PFSK-1 (cell line): ENCODE results near the gene ZNF709.

ENCODE experiments used
- FOXP2 ChIP-seq: optimal IDR thresholded peaks from 2 replicates; pipeline ENCODE3; 2011; ENCODE audit warnings: borderline replicate concordance, control low read depth, inconsistent platforms; ENCODE audit not compliant: insufficient read depth; ENCODE audit errors: extremely low read length, extremely low read depth
- POLR2AphosphoS5 ChIP-seq: IDR thresholded peaks from 2 replicates; pipeline ENCODE4 v1.6.1; 2012; ENCODE audit warnings: low read depth, mild to moderate bottlenecking, control low read depth, low read length, moderate library complexity
- SIN3A ChIP-seq: IDR thresholded peaks from 2 replicates; pipeline ENCODE4 v1.6.1; 2012; ENCODE audit warnings: mild to moderate bottlenecking, low read length, moderate library complexity, borderline replicate concordance; ENCODE audit not compliant: insufficient read depth
- TAF1 ChIP-seq: IDR thresholded peaks from 2 replicates; pipeline ENCODE4 v1.6.1; 2012; ENCODE audit warnings: low read length, control low read depth, borderline replicate concordance; ENCODE audit not compliant: insufficient read depth
- TF ChIP-seq, protein P1 (sequence below), 2 experiments: IDR thresholded peaks; 2 replicates each; pipeline versions ENCODE4 v1.6.1 to v1.8.0; 2011 to 2012; ENCODE audit warnings: low read depth in 2 of 2, low read length in 2 of 2, control low read depth in 1 of 2, inconsistent platforms in 1 of 2, mild to moderate bottlenecking in 1 of 2, moderate library complexity in 1 of 2; ENCODE audit not compliant: insufficient read depth in 1 of 2

ZNF709 gene

DNA sequence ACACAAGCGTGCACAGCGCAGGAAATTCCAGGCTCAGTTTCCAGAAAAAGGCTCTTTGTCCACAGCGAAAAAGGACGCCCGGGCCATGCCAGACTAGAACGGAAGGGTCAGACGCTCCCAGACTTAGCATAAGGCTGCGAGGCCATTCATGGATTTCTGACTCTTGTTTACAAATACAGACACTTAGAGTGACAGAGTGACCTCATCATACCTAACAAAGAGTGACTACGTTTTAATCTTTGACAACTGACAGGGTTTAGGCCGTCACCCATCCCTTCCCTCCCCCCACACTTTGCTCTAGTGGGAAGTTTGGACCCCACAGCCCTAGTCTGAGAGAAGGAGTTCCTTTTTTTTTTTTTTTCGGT, 418 bp upstream of the ZNF709 start:
- no peak for TF ChIP-seq POLR2AphosphoS5
- TF ChIP-seq FOXP2: no peak
- TF ChIP-seq, protein P1, sequence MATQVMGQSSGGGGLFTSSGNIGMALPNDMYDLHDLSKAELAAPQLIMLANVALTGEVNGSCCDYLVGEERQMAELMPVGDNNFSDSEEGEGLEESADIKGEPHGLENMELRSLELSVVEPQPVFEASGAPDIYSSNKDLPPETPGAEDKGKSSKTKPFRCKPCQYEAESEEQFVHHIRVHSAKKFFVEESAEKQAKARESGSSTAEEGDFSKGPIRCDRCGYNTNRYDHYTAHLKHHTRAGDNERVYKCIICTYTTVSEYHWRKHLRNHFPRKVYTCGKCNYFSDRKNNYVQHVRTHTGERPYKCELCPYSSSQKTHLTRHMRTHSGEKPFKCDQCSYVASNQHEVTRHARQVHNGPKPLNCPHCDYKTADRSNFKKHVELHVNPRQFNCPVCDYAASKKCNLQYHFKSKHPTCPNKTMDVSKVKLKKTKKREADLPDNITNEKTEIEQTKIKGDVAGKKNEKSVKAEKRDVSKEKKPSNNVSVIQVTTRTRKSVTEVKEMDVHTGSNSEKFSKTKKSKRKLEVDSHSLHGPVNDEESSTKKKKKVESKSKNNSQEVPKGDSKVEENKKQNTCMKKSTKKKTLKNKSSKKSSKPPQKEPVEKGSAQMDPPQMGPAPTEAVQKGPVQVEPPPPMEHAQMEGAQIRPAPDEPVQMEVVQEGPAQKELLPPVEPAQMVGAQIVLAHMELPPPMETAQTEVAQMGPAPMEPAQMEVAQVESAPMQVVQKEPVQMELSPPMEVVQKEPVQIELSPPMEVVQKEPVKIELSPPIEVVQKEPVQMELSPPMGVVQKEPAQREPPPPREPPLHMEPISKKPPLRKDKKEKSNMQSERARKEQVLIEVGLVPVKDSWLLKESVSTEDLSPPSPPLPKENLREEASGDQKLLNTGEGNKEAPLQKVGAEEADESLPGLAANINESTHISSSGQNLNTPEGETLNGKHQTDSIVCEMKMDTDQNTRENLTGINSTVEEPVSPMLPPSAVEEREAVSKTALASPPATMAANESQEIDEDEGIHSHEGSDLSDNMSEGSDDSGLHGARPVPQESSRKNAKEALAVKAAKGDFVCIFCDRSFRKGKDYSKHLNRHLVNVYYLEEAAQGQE (IDR thresholded peaks at IDR 0.05; ENCODE audit: insufficient read depth in 1 of 2, low read depth in 2 of 2, low read length in 2 of 2): no peak
- TF ChIP-seq TAF1: no peak
- TF ChIP-seq SIN3A: no peak

- TF ChIP-seq, protein P1 (IDR thresholded peaks at IDR 0.05; ENCODE audit: insufficient read depth in 1 of 2, low read depth in 2 of 2, low read length in 2 of 2): no peak
- no peak for TF ChIP-seq SIN3A
- no peak for TF ChIP-seq FOXP2
- no peak for TF ChIP-seq TAF1
- no peak for TF ChIP-seq POLR2AphosphoS5
Measured at GRCh38 chr19:12484011-12484370, 625 bp downstream of the ZNF709 start.

DNA sequence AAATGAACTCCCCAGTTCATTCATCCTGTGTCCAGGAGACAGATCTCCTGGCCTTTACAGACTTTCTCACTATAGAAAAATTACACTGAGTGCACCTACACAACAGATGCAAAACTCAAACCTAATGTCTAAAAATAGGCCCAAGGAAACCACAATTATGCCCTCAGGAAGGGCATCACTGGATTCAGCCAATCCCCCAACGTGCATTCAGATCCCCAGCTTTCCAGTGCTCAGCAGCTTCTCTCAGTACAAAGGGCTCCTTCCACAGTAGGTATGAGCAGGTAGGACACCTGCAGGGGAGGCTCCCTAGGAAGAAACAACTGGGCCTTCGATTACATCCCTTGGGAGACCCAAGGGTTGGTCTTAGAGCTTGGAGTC, 2.1 kb downstream of the ZNF709 start:
- TF ChIP-seq, protein P1 (IDR thresholded peaks at IDR 0.05; ENCODE audit: insufficient read depth in 1 of 2, low read depth in 2 of 2, low read length in 2 of 2): no peak
- TF ChIP-seq TAF1: no peak
- no peak for TF ChIP-seq SIN3A

DNA sequence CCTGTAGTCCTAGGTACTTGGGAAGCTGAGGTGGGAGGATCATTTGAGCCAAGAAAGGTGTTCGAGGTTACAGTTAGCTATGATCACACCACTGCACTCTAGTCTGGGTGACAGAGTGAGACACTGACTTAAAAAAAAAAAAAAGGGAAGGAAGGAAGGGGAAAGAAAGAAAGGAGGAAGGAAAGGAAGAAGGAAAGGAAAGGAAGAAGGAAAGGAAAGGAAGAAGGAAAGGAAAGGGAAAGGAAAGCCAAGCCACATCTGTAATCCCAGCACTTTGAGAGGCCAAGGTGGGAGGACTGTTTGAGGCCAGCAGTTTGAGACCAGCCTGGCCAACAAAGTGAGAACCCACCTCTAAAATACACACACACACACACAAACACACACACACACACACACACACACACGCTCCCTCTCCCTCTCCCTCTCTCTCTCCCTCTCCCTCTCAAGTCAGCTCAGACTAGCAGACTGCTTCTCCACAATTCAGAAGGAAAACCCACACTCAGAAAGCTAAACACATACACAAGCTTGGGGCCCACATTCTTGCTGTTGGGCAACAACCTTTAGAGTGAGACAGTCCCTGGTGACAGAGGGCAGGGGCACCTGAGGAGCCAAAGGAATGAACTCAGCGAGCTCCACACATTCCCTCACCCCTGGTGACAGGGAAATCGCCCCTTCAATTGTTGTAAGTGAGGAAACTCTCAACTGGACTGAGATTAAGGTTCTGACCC, 2.7 kb downstream of the ZNF709 start:
- TF ChIP-seq, protein P1 (IDR thresholded peaks at IDR 0.05; ENCODE audit: insufficient read depth in 1 of 2, low read depth in 2 of 2, low read length in 2 of 2): no peak
- TF ChIP-seq FOXP2 (no peak), POLR2AphosphoS5 (no peak), SIN3A (no peak), TAF1 (no peak)
